A549 (cell line): ENCODE data around the gene COL17A1.

Source experiments
- CHD2 ChIP-seq: fragments of 150-350 bp; IDR thresholded peaks from 2 replicates; pipeline ENCODE4 v1.6.1; 2014; ENCODE audit warnings: low read length; ENCODE audit not compliant: partially characterized antibody
- ZC3H11A ChIP-seq: fragments of 450-650 bp; IDR thresholded peaks from 2 replicates; pipeline ENCODE4 v1.6.1; 2014; ENCODE audit warnings: antibody characterized with exemption, mild to moderate bottlenecking

DNA sequence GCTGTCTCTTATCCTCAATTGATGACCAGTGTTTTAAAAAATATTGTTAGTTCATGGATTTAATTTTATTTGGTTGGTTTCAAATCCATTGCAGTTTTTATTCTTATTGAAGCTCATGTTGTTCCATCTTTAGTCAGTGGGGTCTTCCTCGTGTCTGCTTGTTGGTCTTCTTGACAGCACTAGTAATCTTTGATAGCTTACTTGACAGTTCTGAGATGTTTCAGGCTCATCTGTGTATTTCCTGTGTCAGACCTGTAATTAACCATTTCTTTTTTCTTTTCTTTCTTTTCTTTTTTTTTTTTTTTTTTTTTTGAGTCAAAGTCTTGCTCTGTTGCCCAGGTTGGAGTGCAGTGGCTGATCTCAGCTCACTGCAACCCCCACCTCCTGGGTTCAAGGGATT is 90.5 kb downstream of the COL17A1 start:
- TF ChIP-seq ZC3H11A, result no peak
- no peak for TF ChIP-seq CHD2
